Esophagus squamous epithelium (tissue), 4 donors: ENCODE results near the gene FHL1.

Source experiments
- CTCF ChIP-seq, 6 experiments: fragments of 450-650 bp in 4 of 6; fragments of 200-600 bp in 2 of 6; sonication (generic) in 2 of 6; IDR thresholded peaks; one replicate each; pipeline ENCODE4 v1.5.1; 2016 to 2019; ENCODE audit warnings: antibody characterized with exemption in 6 of 6, mild to moderate bottlenecking in 4 of 6, moderate library complexity in 4 of 6
- POLR2A ChIP-seq, 4 donors: fragments of 450-650 bp; IDR thresholded peaks; one replicate each; pipeline ENCODE4 v1.6.1; 2017; ENCODE audit warnings: antibody characterized with exemption in 4 of 4, mild to moderate bottlenecking in 4 of 4, moderate library complexity in 3 of 4

- TF ChIP-seq CTCF (IDR thresholded peaks at IDR 0.05) (no peak), POLR2A (IDR thresholded peaks at IDR 0.05) (no peak)
These were observed 103.1 kb downstream of the FHL1 start for GRCh38 chrX:136250191-136251040.
